HFF-Myc (cell line): ENCODE data around the gene CDH4.

ENCODE experiments used
- DNase-seq: peaks from one replicate; pipeline ENCODE4 v3.0.0-alpha.2; 2011; ENCODE audit warnings: low read depth; ENCODE audit errors: extremely low read depth
- H3K4me3 ChIP-seq: replicated peaks from 2 replicates; pipeline ENCODE4 v1.5.1; 2011; ENCODE audit warnings: low read depth, mild to moderate bottlenecking, control low read depth, low read length
- TF ChIP-seq, protein P1 (sequence below): IDR thresholded peaks from 2 replicates; pipeline ENCODE4 v1.5.1; 2012; ENCODE audit warnings: mild to moderate bottlenecking, low read depth, low read length, control low read depth; ENCODE audit errors: missing control alignments

Gene CDH4

DNA sequence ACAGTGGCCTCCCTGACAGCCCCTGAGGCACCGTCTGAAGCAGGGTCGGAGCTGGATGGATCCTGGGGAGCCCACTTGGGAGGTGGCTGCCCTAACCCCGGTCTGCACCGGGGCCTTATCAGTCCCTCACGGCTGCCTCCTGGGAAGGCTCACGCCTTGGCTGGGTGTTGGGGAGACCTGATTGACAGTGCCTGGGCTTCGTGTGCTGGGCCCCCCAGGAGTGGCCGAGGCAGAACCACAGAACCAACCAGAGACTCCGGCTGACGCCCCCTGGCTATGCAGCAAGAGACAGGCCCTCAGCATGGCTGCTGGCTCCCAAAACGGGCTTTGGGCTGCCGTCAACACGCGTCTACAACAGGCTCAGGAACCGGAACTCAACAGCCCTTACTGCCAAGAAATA, 594.0 kb downstream of the CDH4 start:
- no peak for DNase-seq
- TF ChIP-seq, protein P1, sequence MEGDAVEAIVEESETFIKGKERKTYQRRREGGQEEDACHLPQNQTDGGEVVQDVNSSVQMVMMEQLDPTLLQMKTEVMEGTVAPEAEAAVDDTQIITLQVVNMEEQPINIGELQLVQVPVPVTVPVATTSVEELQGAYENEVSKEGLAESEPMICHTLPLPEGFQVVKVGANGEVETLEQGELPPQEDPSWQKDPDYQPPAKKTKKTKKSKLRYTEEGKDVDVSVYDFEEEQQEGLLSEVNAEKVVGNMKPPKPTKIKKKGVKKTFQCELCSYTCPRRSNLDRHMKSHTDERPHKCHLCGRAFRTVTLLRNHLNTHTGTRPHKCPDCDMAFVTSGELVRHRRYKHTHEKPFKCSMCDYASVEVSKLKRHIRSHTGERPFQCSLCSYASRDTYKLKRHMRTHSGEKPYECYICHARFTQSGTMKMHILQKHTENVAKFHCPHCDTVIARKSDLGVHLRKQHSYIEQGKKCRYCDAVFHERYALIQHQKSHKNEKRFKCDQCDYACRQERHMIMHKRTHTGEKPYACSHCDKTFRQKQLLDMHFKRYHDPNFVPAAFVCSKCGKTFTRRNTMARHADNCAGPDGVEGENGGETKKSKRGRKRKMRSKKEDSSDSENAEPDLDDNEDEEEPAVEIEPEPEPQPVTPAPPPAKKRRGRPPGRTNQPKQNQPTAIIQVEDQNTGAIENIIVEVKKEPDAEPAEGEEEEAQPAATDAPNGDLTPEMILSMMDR, result no peak
- H3K4me3 ChIP-seq, result no peak overlapping the region

DNA sequence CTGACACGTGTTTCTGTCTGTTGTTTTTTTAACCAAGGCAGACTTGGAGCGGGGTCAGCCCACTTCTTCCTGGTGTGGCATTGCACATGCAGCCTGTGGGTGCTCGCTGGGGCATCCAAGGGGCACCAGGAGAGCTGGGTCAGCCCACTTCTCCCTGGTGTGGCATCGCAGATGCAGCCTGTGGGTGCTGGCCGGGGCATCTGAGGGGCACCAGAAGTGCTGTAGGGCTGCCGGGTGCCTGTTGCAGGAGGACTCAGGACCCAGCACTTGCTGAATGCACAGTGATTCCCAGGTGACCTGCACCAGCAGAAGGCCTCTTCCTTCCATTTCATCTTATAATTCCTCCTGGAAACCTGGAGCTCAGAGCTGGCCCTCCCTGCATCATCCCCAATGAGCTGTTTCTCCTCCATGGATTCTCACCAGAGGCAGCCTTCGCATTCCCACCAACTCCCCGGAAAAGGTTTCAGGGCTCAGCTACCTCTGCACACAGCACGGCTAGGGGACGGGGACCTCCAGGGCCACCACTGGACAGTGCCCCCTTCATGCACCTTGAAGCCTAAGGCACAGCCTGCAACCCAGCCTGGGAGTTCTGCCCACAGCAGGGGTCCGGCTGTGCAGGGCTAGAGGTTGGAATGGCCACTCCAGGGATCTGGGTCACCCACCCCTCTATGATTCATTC, 594.8 kb downstream of the CDH4 start:
- no peak for DNase-seq
- TF ChIP-seq, protein P1, result no peak
- H3K4me3 ChIP-seq, result no peak overlapping the region

GRCh38 chr20:61847420-61847748, 595.3 kb downstream of the CDH4 start:
- no peak for DNase-seq
- no peak overlapping the region for H3K4me3 ChIP-seq
- TF ChIP-seq, protein P1, result no peak

- H3K4me3 ChIP-seq, result no peak overlapping the region
- DNase-seq, result no peak
- TF ChIP-seq, protein P1, result no peak
These were observed 595.9 kb downstream of the CDH4 start for GRCh38 chr20:61847986-61848385.

GRCh38 chr20:61848851-61849250, 596.8 kb downstream of the CDH4 start:
- TF ChIP-seq, protein P1, result no peak
- H3K4me3 ChIP-seq, result no peak overlapping the region
- no peak for DNase-seq

DNA sequence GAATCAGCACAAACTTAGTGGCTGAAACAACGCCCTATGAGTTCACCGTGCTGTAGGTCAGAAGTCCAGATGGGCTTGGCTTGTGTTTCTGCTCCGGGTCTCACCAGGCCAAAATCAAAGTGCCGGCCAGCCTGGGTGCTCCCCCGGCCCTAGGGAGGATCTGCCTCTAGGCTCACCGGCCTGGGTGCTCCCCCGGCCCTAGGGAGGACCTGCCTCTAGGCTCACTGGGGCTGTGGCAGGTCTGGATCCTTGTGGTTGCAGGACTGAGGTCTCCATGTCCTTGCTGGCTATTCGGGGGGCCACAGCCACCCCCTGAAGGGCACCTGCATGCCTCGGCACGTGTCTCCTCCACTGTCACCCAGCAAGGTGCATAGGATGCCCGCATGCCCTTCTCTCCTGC, 597.3 kb downstream of the CDH4 start:
- no peak overlapping the region for H3K4me3 ChIP-seq
- TF ChIP-seq, protein P1, result no peak
- DNase-seq, result no peak

DNA sequence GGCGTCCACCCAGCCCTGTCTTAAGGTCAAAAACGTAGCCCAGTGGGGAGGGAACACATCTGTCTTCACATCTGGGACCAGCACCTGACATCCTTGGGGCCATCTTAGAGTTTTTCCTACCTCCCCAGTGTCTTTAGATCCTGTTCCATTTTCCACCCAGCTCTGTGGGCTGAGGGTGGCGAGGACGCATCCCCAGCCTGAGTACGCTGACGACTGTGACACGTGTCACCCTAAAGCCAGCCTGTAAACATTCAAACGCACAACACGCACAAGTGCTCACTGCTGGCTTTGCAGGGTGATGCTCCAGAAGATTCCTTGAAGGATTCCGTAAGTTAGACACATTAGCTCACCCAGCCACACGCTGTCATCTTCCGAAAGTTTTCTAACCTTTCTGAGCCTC, 597.8 kb downstream of the CDH4 start:
- DNase-seq, result no peak
- TF ChIP-seq, protein P1, result no peak
- H3K4me3 ChIP-seq, result no peak overlapping the region
